ENCODE data around the gene SORBS2. TPM values are rescaled to one million over a fixed set of nuclear protein-coding genes. Genes with fewer than 3 reads are reported as not detected.

SORBS2 gene
- total and polyA plus RNA-seq, 2 donors (not counting 3 experiments of a cell fraction or from before 2014, with no cell fraction given), result 69.8 to 82.5 TPM

GRCh38 chr4:185587030-185587426 lies 225.0 kb downstream of the SORBS2 start:
- no peak overlapping the region for H2AFZ ChIP-seq (ENCODE audit: low read depth, low read length)
- H3K4me3 ChIP-seq (replicated peaks in 1 of 3; ENCODE audit: insufficient read depth in 1 of 3, low read depth in 1 of 3, low read length in 3 of 3), result no peak overlapping the region
- CTCF ChIA-PET, result interaction anchor here (0.6 to 2.7 kb wide), 3 partner anchors 11 to 134 kb away, joined by 3 to 15 read pairs (median 6); no protein-coding TSS in a partner anchor
- FAIRE-seq (no peak), DNase-seq (ENCODE audit: low read depth, low spot score) (no peak)
- no peak for TF ChIP-seq MYC (IDR thresholded peaks at IDR 0.05; ENCODE audit: low read depth, low read length)
- TF ChIP-seq CTCF (IDR thresholded peaks at IDR 0.05; ENCODE audit: extremely low read depth in 1 of 2, insufficient read depth in 1 of 2, low read depth in 1 of 2, low read length in 2 of 2), result no peak
- TF ChIP-seq GATA2 (IDR thresholded peaks at IDR 0.05; ENCODE audit: insufficient read depth, insufficient read length, low read depth, low read length), result no peak
- TF ChIP-seq POLR2A (IDR thresholded peaks at IDR 0.05; ENCODE audit: low read depth, low read length), result no peak
- no peak for TF ChIP-seq POLR2AphosphoS5 (IDR thresholded peaks at IDR 0.05; ENCODE audit: insufficient read depth, low read depth, low read length)
- TF ChIP-seq MAX (IDR thresholded peaks at IDR 0.05; ENCODE audit: insufficient read depth, insufficient read length), result no peak
- TF ChIP-seq FOS (IDR thresholded peaks at IDR 0.05; ENCODE audit: borderline replicate concordance, insufficient read depth, low read length), result no peak
- no peak for TF ChIP-seq EZH2 (IDR thresholded peaks at IDR 0.05; ENCODE audit: borderline replicate concordance, low read depth, low read length, severe bottlenecking)
- TF ChIP-seq JUN (IDR thresholded peaks at IDR 0.05; ENCODE audit: borderline replicate concordance, insufficient read depth, insufficient read length, low read depth), result no peak
- no peak overlapping the region for H3K27ac ChIP-seq (ENCODE audit: insufficient read depth, low read depth, low read length)
- no peaks in the 10 kb centered on the region for H4K20me1 ChIP-seq (replicated peaks; ENCODE audit: control insufficient read depth, extremely low read depth, insufficient read depth, low read length)
- POLR2A ChIA-PET, result no interaction called here
- no peak overlapping the region for H3K4me2 ChIP-seq (ENCODE audit: insufficient read depth, low read length)
- H3K36me3 ChIP-seq (ENCODE audit: control insufficient read depth in 2 of 2, extremely low read depth in 1 of 2, insufficient read depth in 2 of 2, low read length in 2 of 2), result no peaks in the 10 kb centered on the region
- BruUV-seq (replicated peaks), result no TSS peak
- H3K9me3 ChIP-seq (replicated peaks; ENCODE audit: control insufficient read depth, insufficient read depth, low read length), result no peaks in the 10 kb centered on the region
- dilution Hi-C loops (cut with MboI; ENCODE audit: extremely low pct_ligation_motif_present, low sequenced_read_pairs) (no loop called here), intact Hi-C loops (cut with micrococcal nuclease) (no loop called here)
- no peaks in the 10 kb centered on the region for H3K79me2 ChIP-seq (ENCODE audit: control insufficient read depth, insufficient read depth, low read length)
- no peak overlapping the region for H3K9ac ChIP-seq (replicated peaks; ENCODE audit: extremely low read depth, insufficient read depth, low read length)
- no peaks in the 10 kb centered on the region for H3K4me1 ChIP-seq (ENCODE audit: control insufficient read depth, extremely low read depth, insufficient read depth, low read length)
- H3K27me3 ChIP-seq (ENCODE audit: control insufficient read depth in 2 of 2, insufficient read depth in 2 of 2, low read length in 2 of 2), result no peaks in the 10 kb centered on the region
- no peaks in the 10 kb centered on the region for H3K9me1 ChIP-seq (replicated peaks; ENCODE audit: control insufficient read depth, extremely low read depth, insufficient read depth, low read length)

All from endothelial cell of umbilical vein (primary cell).